ENCODE results near the gene BARHL2.

Gene BARHL2

DNA sequence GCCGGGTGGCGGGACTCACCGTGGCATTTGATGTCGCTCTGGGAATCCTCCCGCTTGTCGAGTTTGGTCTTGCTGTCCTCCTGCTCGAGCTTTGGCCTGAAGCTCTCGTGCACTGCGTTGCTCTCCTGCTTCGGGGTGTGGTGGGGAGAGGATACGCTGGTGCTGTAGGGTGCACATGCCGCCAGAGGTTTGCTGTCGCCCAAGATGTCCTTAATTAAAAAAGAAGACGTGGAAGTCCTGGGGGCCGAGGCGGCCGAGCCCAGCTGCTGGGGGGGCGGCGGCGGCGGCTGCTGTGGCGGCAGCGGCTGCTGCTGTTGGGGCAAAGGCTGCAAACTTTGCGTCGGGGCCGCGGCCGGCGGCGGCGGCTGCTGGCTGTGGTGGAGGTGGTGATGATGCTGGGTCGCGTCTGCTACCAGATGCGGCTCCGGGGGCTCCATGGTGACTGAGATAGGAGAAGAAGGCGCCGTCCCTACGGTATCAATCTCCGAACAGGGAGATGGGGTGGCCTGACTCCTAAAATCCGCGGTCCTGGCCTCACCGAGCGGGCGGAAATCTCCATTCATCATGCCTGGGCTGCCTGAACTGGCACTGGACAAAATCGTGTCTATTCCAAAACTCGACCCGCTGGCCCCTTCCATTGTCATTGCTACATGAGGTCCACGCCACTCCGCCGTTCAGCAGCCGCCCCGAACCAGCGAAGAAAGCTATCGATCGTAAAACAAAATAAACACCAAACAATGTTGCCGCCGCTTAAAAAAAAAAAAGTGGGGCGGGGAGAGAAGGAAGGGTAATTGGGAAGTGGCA is at the start of gene BARHL2:
TSS of gene BARHL2 (minus strand) at position 751 of the 804 bp plus-strand sequence. CDS start at position 644, 107 bp downstream.
- H3K4me1 Mint-ChIP-seq (ENCODE audit: low read depth), result peaks cover 16% of the 10 kb centered on the region

DNA sequence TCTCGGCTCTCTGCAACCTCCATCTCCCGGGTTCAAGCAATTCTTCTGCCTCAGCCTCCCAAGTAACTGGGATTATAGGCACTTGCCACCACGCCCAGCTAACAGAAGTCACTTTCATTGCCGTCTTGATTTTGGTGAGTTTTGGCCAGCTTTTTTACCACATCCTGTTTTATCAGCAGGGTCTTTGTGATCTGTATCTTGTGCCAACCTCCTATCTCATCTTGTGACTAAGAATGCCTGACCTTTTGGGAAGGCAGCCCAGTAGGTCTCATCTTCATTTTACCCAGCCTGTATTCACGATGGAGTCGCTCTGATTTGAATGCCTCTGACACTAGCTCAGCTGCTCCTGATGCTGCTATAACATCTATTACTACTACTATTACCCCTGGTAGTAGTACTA is 46.8 kb upstream of the BARHL2 start:
- H3K4me1 Mint-ChIP-seq (ENCODE audit: low read depth), result no peaks in the 10 kb centered on the region

More for the DNA sequence above, at the start of gene BARHL2:
- Mint-ChIP-seq H3K9me3 (no peaks in the 10 kb centered on the region), H3K27ac (peak within 1 kb of the TSS; percentile 79), H3K36me3 (ENCODE audit: low read depth) (peaks cover 13% of the 10 kb centered on the region), H3K27me3 (ENCODE audit: low read depth) (peaks cover 91% of the 10 kb centered on the region), H3K4me3 (peak within 1 kb of the TSS; percentile 41)

DNA sequence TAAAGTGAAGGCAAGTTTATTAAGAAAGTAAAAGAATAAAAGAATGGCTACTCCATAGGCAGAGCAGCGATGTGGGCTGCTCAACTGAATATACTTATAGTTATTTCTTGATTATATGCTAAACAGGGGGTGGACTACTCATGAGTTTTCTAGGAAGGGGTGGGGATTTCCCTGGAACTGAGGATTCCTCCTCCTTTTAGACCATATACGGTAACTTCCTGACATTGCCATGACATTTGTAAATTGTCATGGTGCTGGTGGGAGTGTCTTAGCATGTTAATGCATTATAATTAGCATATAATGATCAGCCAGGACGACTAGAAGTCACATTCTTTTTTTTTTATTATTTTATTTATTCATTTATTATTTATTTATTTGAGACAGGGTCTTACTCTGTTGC is 46.4 kb upstream of the BARHL2 start:
- Mint-ChIP-seq H3K9me3 (no peaks in the 10 kb centered on the region), H3K27ac (no peak overlapping the region), H3K4me3 (no peak overlapping the region), H3K4me1 (ENCODE audit: low read depth) (no peaks in the 10 kb centered on the region), H3K27me3 (ENCODE audit: low read depth) (peaks cover 14% of the 10 kb centered on the region), H3K36me3 (ENCODE audit: low read depth) (no peaks in the 10 kb centered on the region)

More for the DNA sequence above, 46.8 kb upstream of the BARHL2 start:
- Mint-ChIP-seq H3K27ac (no peak overlapping the region), H3K9me3 (no peaks in the 10 kb centered on the region), H3K27me3 (ENCODE audit: low read depth) (peaks cover 14% of the 10 kb centered on the region), H3K36me3 (ENCODE audit: low read depth) (no peaks in the 10 kb centered on the region), H3K4me3 (no peak overlapping the region)

DNA sequence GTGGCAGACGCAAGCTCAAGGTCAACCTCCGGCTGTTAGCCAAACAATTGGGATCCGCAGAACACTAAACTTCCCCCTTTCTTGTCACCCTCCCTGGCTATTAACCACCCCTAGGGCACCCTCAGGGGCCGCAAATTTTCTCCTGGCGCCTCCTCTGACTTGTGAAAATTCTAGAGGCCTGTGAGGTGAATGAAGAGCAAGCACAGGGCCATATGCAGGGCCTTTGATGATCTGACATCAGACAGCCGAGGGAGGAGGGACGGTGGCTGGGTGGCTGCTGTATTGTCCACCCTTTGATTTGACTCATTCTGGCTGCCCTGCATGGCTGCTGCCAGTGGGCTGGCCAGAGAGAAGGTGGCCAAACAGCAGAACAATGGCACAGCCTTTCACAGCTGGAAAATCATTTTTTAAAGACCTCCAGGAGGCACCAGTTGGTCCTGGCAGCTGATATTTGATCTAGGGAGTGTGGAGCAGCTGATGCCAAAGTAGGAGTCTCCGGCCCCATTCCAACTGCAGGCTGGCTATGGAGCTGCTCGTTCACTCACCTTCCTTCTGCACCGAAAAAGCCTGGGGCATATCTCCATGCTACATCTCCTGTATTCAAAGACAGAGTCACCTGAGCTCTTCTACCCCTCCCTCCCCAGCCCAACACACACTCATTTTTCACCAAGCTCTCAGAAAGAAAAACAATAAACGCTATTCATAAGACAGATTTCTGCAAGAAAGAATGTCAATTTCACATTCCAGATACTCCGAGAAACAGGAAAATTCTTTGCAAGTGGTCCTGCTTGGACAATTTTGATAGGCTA is 44.9 kb upstream of the BARHL2 start:
- Mint-ChIP-seq H3K4me1 (ENCODE audit: low read depth) (no peaks in the 10 kb centered on the region), H3K9me3 (no peaks in the 10 kb centered on the region), H3K27me3 (ENCODE audit: low read depth) (peaks cover 14% of the 10 kb centered on the region), H3K27ac (no peak overlapping the region), H3K36me3 (ENCODE audit: low read depth) (no peaks in the 10 kb centered on the region), H3K4me3 (no peak overlapping the region)

DNA sequence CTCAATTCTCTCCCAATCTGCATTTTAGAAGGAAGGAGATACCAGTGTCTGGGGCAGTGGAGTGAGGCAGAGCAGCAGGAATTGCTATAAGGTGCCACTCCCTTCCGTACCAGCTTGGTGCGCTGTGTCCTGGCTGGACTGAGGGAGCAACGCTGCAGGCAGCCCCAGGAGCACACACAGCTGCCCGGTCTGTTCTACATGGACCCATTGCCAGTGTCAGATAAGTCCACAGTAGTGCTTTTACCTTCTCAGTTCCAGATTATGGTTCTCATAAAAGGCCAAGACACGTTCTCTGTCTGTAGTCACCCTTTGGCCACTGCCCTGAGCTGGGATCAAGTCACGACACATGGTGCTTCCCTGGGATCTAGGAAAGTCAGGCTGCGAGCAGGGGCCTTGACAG is 44.1 kb upstream of the BARHL2 start:
- H3K4me1 Mint-ChIP-seq (ENCODE audit: low read depth), result no peaks in the 10 kb centered on the region
- no peaks in the 10 kb centered on the region for H3K36me3 Mint-ChIP-seq (ENCODE audit: low read depth)
- H3K27me3 Mint-ChIP-seq (ENCODE audit: low read depth), result peaks cover 14% of the 10 kb centered on the region
- H3K27ac Mint-ChIP-seq, result no peak overlapping the region
- H3K9me3 Mint-ChIP-seq, result no peaks in the 10 kb centered on the region
- H3K4me3 Mint-ChIP-seq, result no peak overlapping the region

DNA sequence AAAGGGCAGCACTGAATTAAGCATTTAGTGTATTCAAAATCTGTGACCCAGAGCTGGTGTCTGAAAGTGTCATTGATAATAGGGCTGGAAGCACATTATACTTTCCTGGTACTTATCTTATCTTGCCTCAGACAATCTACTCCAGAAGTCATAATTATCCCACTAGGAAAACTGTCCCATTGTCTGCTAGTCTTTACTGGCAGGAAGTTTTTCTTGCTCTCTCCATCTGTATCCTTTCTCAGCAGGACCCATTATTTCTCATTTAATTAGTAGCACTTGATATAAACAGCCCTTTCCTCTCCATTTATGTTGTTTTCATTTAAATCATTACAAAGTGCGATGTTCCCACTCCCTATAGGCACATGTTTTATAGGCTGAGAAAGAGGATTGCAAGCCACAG is 36.5 kb upstream of the BARHL2 start:
- Mint-ChIP-seq H3K9me3 (no peaks in the 10 kb centered on the region), H3K4me3 (no peak overlapping the region), H3K27ac (no peak overlapping the region), H3K27me3 (ENCODE audit: low read depth) (peaks cover 3% of the 10 kb centered on the region), H3K36me3 (ENCODE audit: low read depth) (no peaks in the 10 kb centered on the region), H3K4me1 (ENCODE audit: low read depth) (no peaks in the 10 kb centered on the region)

DNA sequence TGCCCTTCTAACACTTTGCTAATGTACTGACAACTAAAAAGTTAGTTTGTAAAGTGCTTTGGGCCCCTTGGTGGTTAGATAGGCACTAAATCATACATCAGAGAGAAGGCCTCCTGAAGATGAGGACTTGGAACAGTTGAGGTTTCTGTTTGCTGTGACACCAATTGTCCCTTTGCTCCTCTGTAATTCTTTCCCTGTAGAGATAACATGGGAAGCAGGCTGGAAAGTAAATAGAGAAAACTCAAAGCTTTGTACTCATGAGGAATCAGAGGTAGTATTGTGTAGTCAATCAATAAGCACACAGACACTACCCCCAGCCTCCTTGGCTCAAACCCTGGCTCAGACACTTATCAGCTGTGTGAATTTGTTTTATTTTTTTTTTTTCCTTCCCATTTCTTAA is 31.6 kb upstream of the BARHL2 start:
- no peaks in the 10 kb centered on the region for H3K36me3 Mint-ChIP-seq (ENCODE audit: low read depth)

DNA sequence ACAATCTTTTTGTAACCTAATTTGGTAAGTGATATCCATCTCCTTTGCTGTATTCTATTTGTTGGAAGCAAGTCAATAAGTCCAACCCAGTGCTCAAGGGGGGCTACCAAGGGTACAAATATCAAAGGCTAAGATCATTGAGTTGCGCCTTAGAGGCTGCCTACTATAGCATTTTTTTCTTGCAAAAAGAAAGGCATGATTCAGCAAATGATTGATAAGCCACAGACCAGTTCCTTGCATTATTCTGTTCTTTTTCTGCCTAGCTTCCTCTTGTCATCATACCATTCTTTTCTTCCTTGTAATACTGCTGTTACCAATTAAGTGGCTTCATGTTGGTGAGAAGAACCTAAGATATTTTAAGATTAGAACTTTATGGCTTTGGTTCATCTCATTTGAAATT is 29.8 kb upstream of the BARHL2 start:
- no peaks in the 10 kb centered on the region for H3K36me3 Mint-ChIP-seq (ENCODE audit: low read depth)
- H3K27me3 Mint-ChIP-seq (ENCODE audit: low read depth), result no peaks in the 10 kb centered on the region
- no peak overlapping the region for H3K4me3 Mint-ChIP-seq
- no peaks in the 10 kb centered on the region for H3K4me1 Mint-ChIP-seq (ENCODE audit: low read depth)
- no peaks in the 10 kb centered on the region for H3K9me3 Mint-ChIP-seq
- no peak overlapping the region for H3K27ac Mint-ChIP-seq

More for the DNA sequence above, 31.6 kb upstream of the BARHL2 start:
- Mint-ChIP-seq H3K9me3 (no peaks in the 10 kb centered on the region), H3K4me3 (no peak overlapping the region), H3K27ac (no peak overlapping the region), H3K27me3 (ENCODE audit: low read depth) (peaks cover 3% of the 10 kb centered on the region), H3K4me1 (ENCODE audit: low read depth) (no peaks in the 10 kb centered on the region)

DNA sequence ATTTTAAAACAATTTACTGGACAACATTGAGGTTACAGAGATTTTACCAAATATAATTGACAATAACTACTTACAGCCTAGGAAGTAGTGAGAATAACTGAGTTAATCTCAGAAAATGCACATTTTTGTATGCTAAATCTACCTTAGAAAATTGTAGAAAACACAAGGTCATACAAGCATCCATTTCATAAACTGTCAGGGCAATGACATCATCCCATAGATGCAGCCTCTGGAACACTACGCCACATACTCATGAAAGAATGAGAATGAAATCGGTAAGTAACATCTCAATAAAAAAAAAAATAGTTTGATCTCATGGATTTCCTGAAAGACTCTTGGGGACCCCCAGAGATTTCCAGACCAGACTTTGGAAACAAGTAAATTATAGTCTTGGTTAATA is 28.9 kb upstream of the BARHL2 start:
- no peak overlapping the region for H3K4me3 Mint-ChIP-seq
- no peaks in the 10 kb centered on the region for H3K36me3 Mint-ChIP-seq (ENCODE audit: low read depth)
- no peak overlapping the region for H3K27ac Mint-ChIP-seq
- no peaks in the 10 kb centered on the region for H3K9me3 Mint-ChIP-seq
- H3K4me1 Mint-ChIP-seq (ENCODE audit: low read depth), result no peaks in the 10 kb centered on the region
- no peaks in the 10 kb centered on the region for H3K27me3 Mint-ChIP-seq (ENCODE audit: low read depth)

DNA sequence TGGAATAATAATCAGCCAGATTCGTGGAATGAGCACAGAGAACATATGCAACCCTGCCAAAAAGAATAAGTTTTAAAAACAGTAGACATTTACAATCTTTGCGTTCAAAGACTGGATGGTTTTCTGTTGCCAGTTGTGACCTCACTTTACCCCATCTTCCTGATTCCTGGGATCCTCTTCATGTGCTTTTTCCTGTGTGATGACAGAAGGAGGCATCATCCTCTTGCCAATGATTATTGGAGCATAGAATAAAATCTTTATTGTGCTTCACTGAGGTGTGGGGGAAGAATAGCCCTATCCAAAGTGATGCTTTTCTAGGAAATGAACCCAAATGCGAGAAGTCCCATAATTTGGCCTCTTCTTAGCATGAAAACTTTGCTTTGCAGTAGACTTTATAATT is 15.0 kb upstream of the BARHL2 start:
- no peak overlapping the region for H3K4me3 Mint-ChIP-seq
- H3K36me3 Mint-ChIP-seq (ENCODE audit: low read depth), result peaks cover 2% of the 10 kb centered on the region
- peaks cover 73% of the 10 kb centered on the region for H3K27me3 Mint-ChIP-seq (ENCODE audit: low read depth)
- peaks cover 11% of the 10 kb centered on the region for H3K4me1 Mint-ChIP-seq (ENCODE audit: low read depth)
- no peak overlapping the region for H3K27ac Mint-ChIP-seq
- no peaks in the 10 kb centered on the region for H3K9me3 Mint-ChIP-seq

DNA sequence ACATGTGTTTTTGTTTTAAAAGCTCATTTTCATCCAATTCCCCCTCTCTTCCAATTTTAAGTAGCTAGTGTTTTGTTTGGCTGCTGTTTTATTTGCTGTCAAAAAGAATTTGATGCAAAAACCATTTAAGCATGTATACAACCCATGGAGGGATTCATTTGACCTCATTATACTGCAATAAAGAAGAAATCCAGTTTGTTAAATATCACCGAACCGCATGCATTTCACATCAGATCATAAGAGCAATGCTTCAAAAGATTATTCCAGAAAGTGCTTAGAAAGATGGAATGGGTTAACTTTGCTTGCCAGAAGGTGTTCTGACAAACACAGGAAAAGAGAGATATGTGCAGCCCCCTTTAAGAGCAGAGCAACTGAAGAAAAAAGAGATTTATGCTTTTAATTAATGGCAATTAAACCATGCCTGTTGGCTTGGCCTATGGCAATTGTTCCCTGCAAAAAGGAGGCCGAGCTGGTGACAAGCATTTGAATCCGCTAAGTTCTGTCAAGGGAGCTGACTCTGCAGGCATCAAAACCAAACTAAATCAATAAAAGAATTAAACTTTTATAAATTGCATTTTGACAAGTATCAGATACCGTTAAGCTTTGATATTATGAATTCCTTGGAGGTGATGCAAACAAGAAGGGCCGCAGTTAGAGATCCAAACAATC is 14.4 kb upstream of the BARHL2 start:
- Mint-ChIP-seq H3K4me3 (peak overlapping the region; percentile 2), H3K36me3 (ENCODE audit: low read depth) (peaks cover 2% of the 10 kb centered on the region), H3K27ac (no peak overlapping the region), H3K9me3 (peaks cover 1% of the 10 kb centered on the region), H3K27me3 (ENCODE audit: low read depth) (peaks cover 77% of the 10 kb centered on the region), H3K4me1 (ENCODE audit: low read depth) (peaks cover 11% of the 10 kb centered on the region)

DNA sequence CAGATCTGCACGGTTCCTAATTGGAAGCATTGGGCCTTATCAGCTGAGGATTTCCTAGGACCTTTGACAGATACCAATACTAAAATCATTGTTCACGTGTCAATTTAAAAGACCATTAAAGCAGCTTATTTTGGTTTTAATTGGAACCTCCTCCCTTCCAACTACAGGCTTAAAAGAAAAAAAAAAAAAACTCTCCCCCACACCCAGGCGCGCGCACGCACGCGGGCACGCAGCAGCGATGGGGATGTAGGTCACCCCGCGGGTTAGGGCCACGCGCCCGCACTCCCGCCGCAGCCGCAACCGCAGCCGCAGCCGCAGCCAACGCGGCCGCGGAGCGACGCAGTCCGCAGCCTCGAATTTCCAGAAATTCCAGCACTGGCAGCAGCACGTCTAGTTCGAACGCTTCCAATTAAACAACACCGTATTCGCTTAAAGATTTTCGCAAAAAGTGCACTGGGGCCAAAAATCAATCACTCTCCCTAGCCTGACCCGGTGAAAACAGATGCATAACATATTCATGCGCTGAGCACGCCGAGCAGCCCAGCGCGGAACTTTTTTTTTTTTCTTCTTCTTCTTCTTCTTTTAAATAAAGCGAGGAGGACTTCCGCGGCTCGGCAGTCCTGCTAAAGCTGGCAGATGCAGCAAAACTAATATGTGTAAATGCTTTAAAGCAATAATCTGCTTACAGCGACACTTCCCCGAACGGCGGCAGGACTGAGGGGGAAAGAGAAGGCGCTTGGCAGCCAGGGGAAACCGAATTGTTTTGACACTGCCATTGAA is 13.3 kb upstream of the BARHL2 start:
- Mint-ChIP-seq H3K4me1 (ENCODE audit: low read depth) (peaks cover 21% of the 10 kb centered on the region), H3K27ac (peak overlapping the region; percentile 69), H3K4me3 (peak overlapping the region; percentile 47)

DNA sequence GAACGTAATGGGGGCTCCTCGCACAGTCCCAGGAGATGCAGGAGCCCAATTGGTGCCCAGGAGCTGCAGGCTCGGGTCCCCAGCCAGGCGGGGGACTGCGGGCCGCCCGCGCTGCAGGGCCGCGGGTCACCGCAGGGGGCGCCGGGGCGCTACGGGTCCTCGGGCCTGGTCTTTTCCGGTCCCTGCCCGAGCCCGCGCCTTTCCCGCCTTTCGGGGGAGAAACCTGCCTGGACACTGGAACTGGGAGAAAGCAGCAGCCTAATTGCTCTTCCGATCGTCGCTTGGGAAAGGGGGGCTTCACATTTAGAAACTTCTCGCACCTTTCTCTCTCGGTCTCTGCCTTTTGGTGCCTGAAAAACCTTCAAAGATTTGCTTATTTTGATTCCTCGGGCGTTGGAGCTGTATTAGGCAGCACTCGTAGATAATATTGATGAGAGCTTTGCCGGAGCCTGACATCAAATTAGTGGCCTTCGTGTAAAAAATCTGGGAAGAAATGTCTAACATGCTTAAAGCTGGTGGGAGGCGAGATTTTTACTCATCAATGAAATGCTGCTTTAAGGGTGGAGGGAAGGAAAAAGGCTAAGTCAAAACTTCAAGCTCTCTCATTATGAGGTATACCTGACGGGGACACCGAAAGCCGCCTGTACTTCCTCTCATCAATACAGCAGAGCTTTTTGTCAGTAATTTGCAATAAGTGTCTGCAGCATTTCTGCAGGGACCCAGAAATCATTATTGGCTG is 12.6 kb upstream of the BARHL2 start:
- Mint-ChIP-seq H3K9me3 (peaks cover 10% of the 10 kb centered on the region), H3K27me3 (ENCODE audit: low read depth) (peaks cover 88% of the 10 kb centered on the region), H3K27ac (peak overlapping the region; percentile 9), H3K4me3 (peak overlapping the region; percentile 47), H3K36me3 (ENCODE audit: low read depth) (peaks cover 12% of the 10 kb centered on the region), H3K4me1 (ENCODE audit: low read depth) (peaks cover 21% of the 10 kb centered on the region)

More for the DNA sequence above, 13.3 kb upstream of the BARHL2 start:
- Mint-ChIP-seq H3K27me3 (ENCODE audit: low read depth) (peaks cover 87% of the 10 kb centered on the region), H3K9me3 (peaks cover 10% of the 10 kb centered on the region), H3K36me3 (ENCODE audit: low read depth) (peaks cover 12% of the 10 kb centered on the region)

Data from T-helper 1 cell treated with Interleukin-12 subunit alpha and Interleukin-12 subunit beta and Interleukin-4 antibody, amounts not matched to agents 30 μg/mL and 1 μg/mL, for 36 hours (primary cell).